Panc1 (cell line): ENCODE data around the gene GANAB.

ENCODE experiments used
- POLR2AphosphoS5 ChIP-seq: IDR thresholded peaks from 2 replicates; pipeline ENCODE4 v1.6.1; 2012; ENCODE audit warnings: mild to moderate bottlenecking, low read depth, low read length, moderate library complexity
- SIN3A ChIP-seq: IDR thresholded peaks from 2 replicates; pipeline ENCODE4 v1.6.1; 2012; ENCODE audit warnings: low read depth, mild to moderate bottlenecking, low read length, moderate library complexity, borderline replicate concordance; ENCODE audit not compliant: insufficient read depth
- TCF7L2 ChIP-seq: IDR thresholded peaks from 2 replicates; pipeline ENCODE4 v1.6.1; 2011; ENCODE audit warnings: mild to moderate bottlenecking, low read depth, low read length, inconsistent platforms
- TF ChIP-seq, protein P1 (sequence below): fragments of 450-650 bp; IDR thresholded peaks from 2 replicates; pipeline ENCODE4 v1.5.1; 2017; ENCODE audit warnings: mild to moderate bottlenecking
- TF ChIP-seq, protein P2 (sequence below), 2 experiments: IDR thresholded peaks; 2 replicates each; pipeline ENCODE4 v1.6.1; 2011 to 2012; ENCODE audit warnings: low read depth in 2 of 2, control low read depth in 1 of 2, low read length in 1 of 2, mild to moderate bottlenecking in 1 of 2, moderate library complexity in 1 of 2; ENCODE audit not compliant: insufficient read depth in 1 of 2

DNA sequence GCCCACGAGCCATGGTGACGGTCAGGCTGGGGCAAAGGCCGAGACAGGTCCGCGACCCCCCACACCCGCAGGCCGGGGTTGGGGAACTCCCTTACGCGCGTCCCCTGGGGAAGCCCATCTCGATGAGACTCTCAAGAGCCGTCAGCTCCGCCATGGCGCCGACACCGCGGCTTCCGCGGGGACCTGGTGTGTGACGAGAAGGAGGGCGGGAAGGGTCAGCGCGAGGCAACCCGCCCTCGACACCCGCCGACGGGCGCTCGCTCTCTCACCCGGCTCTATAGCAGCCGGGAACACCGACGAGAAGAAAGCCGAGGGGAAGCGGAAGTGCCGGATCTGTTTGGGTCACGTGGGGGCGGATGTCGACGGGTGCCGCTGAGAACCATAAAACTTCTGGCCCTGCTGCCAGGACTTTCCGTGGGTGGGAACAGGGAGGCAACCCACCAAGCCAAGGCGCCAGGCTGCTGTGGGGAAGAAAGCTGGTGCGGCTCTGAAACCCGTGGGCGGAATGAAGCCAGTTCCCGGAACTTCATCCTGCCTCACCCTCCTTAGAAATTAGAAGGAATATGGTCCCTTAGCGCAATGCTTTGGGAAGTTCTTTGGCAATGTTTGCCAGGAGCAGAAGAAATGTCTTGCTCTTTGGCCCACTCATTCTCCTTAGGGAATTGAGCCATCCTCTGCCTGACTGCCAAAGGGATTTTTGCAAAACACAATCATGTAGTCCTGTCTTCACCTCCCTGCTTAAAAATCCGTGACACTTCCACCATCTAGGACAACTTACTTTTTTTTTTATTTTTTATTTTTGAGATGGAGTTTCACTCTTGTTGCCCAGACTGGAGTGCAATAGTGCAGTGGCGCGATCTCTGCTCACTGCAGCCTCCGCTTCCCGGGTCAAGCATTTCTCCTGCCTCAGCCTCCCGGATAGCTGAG, 32.6 kb upstream of the GANAB start, which contains the start of gene UBXN1:
- TF ChIP-seq, protein P1, sequence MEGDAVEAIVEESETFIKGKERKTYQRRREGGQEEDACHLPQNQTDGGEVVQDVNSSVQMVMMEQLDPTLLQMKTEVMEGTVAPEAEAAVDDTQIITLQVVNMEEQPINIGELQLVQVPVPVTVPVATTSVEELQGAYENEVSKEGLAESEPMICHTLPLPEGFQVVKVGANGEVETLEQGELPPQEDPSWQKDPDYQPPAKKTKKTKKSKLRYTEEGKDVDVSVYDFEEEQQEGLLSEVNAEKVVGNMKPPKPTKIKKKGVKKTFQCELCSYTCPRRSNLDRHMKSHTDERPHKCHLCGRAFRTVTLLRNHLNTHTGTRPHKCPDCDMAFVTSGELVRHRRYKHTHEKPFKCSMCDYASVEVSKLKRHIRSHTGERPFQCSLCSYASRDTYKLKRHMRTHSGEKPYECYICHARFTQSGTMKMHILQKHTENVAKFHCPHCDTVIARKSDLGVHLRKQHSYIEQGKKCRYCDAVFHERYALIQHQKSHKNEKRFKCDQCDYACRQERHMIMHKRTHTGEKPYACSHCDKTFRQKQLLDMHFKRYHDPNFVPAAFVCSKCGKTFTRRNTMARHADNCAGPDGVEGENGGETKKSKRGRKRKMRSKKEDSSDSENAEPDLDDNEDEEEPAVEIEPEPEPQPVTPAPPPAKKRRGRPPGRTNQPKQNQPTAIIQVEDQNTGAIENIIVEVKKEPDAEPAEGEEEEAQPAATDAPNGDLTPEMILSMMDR, result no peak
- TF ChIP-seq, protein P2, sequence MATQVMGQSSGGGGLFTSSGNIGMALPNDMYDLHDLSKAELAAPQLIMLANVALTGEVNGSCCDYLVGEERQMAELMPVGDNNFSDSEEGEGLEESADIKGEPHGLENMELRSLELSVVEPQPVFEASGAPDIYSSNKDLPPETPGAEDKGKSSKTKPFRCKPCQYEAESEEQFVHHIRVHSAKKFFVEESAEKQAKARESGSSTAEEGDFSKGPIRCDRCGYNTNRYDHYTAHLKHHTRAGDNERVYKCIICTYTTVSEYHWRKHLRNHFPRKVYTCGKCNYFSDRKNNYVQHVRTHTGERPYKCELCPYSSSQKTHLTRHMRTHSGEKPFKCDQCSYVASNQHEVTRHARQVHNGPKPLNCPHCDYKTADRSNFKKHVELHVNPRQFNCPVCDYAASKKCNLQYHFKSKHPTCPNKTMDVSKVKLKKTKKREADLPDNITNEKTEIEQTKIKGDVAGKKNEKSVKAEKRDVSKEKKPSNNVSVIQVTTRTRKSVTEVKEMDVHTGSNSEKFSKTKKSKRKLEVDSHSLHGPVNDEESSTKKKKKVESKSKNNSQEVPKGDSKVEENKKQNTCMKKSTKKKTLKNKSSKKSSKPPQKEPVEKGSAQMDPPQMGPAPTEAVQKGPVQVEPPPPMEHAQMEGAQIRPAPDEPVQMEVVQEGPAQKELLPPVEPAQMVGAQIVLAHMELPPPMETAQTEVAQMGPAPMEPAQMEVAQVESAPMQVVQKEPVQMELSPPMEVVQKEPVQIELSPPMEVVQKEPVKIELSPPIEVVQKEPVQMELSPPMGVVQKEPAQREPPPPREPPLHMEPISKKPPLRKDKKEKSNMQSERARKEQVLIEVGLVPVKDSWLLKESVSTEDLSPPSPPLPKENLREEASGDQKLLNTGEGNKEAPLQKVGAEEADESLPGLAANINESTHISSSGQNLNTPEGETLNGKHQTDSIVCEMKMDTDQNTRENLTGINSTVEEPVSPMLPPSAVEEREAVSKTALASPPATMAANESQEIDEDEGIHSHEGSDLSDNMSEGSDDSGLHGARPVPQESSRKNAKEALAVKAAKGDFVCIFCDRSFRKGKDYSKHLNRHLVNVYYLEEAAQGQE (IDR thresholded peaks at IDR 0.05; ENCODE audit: insufficient read depth in 1 of 2, low read depth in 2 of 2, low read length in 1 of 2), result peak in 1 of 2 experiments; percentile 33; a peak in 1 of 4 replicates
- TF ChIP-seq POLR2AphosphoS5, result peak; percentile 80
- peak; percentile 67 for TF ChIP-seq TCF7L2
- TF ChIP-seq SIN3A, result peak; percentile 44; the same call in 1 of the 2 replicates
